ENCODE data around the gene TMOD3. TPM values are rescaled to one million over a fixed set of nuclear protein-coding genes. Genes with fewer than 3 reads are reported as not detected.

Gene TMOD3
- total and polyA plus RNA-seq, 2 donors = 11.6 to 53.8 TPM

- H3K27ac ChIP-seq (ENCODE audit: low read depth) = no peak overlapping the region
- peaks cover 6% of the 10 kb centered on the region for H3K36me3 ChIP-seq (ENCODE audit: insufficient read depth)
- no peak for DNase-seq (ENCODE audit: extremely low spot score)
- peaks cover 2% of the 10 kb centered on the region for H3K4me1 ChIP-seq (ENCODE audit: insufficient read depth)
- H3K4me3 ChIP-seq (ENCODE audit: low read depth, low read length) = no peak overlapping the region
- 89% methylated on average over 10 of the region's 10 CpGs for whole genome bisulfite sequencing
Observed at GRCh38 chr15:51861557-51862359, 32.3 kb downstream of the TMOD3 start.

GRCh38 chr15:51863131-51863530 lies 33.7 kb downstream of the TMOD3 start:
- Histone ChIP-seq H3K27ac (ENCODE audit: low read depth) (no peak overlapping the region), H3K36me3 (ENCODE audit: insufficient read depth) (peaks cover 6% of the 10 kb centered on the region), H3K4me3 (ENCODE audit: low read depth, low read length) (no peak overlapping the region), H3K4me1 (ENCODE audit: insufficient read depth) (peaks cover 2% of the 10 kb centered on the region)
- DNase-seq (ENCODE audit: extremely low spot score) = no peak
- 96% methylated on average over 2 of the region's 2 CpGs for WGBS

- DNase-seq (ENCODE audit: extremely low spot score) = no peak
- H3K4me3 ChIP-seq (ENCODE audit: low read depth, low read length) = no peak overlapping the region
- peaks cover 6% of the 10 kb centered on the region for H3K36me3 ChIP-seq (ENCODE audit: insufficient read depth)
- no peak overlapping the region for H3K27ac ChIP-seq (ENCODE audit: low read depth)
- peaks cover 2% of the 10 kb centered on the region for H3K4me1 ChIP-seq (ENCODE audit: insufficient read depth)
- 95% methylated on average over 4 of the region's 4 CpGs for WGBS
Observed at GRCh38 chr15:51864408-51865056, 35.1 kb downstream of the TMOD3 start.

- Histone ChIP-seq H3K27ac (ENCODE audit: low read depth) (no peak overlapping the region), H3K36me3 (ENCODE audit: insufficient read depth) (peaks cover 6% of the 10 kb centered on the region), H3K4me3 (ENCODE audit: low read depth, low read length) (no peak overlapping the region), H3K4me1 (ENCODE audit: insufficient read depth) (peaks cover 2% of the 10 kb centered on the region)
- no peak for DNase-seq (ENCODE audit: extremely low spot score)
- WGBS = 97% methylated on average over 1 of the region's 1 CpG
Observed at GRCh38 chr15:51865317-51865716, 35.9 kb downstream of the TMOD3 start.

GRCh38 chr15:51866161-51866560 lies 36.7 kb downstream of the TMOD3 start:
- no peak overlapping the region for H3K27ac ChIP-seq (ENCODE audit: low read depth)
- WGBS = 95% methylated on average over 4 of the region's 4 CpGs
- DNase-seq (ENCODE audit: extremely low spot score) = no peak
- no peak overlapping the region for H3K4me3 ChIP-seq (ENCODE audit: low read depth, low read length)
- peaks cover 6% of the 10 kb centered on the region for H3K36me3 ChIP-seq (ENCODE audit: insufficient read depth)
- H3K4me1 ChIP-seq (ENCODE audit: insufficient read depth) = peaks cover 2% of the 10 kb centered on the region

GRCh38 chr15:51866751-51867150 lies 37.3 kb downstream of the TMOD3 start:
- H3K27ac ChIP-seq (ENCODE audit: low read depth) = no peak overlapping the region
- no peak for DNase-seq (ENCODE audit: extremely low spot score)
- 99% methylated on average over 1 of the region's 1 CpG for WGBS
- peaks cover 6% of the 10 kb centered on the region for H3K36me3 ChIP-seq (ENCODE audit: insufficient read depth)
- no peak overlapping the region for H3K4me3 ChIP-seq (ENCODE audit: low read depth, low read length)
- H3K4me1 ChIP-seq (ENCODE audit: insufficient read depth) = peaks cover 2% of the 10 kb centered on the region

GRCh38 chr15:51869060-51869421 lies 39.6 kb downstream of the TMOD3 start:
- Histone ChIP-seq H3K4me1 (ENCODE audit: insufficient read depth) (no peaks in the 10 kb centered on the region), H3K27ac (ENCODE audit: low read depth) (no peak overlapping the region), H3K36me3 (ENCODE audit: insufficient read depth) (peaks cover 3% of the 10 kb centered on the region), H3K4me3 (ENCODE audit: low read depth, low read length) (no peak overlapping the region)
- no peak for DNase-seq (ENCODE audit: extremely low spot score)
- WGBS = 26% methylated on average over 2 of the region's 2 CpGs

GRCh38 chr15:51870774-51871173 lies 41.3 kb downstream of the TMOD3 start:
- Histone ChIP-seq H3K36me3 (ENCODE audit: insufficient read depth) (no peaks in the 10 kb centered on the region), H3K27ac (ENCODE audit: low read depth) (no peak overlapping the region), H3K4me3 (ENCODE audit: low read depth, low read length) (no peak overlapping the region), H3K4me1 (ENCODE audit: insufficient read depth) (no peaks in the 10 kb centered on the region)
- WGBS = 83% methylated on average over 2 of the region's 2 CpGs
- no peak for DNase-seq (ENCODE audit: extremely low spot score)

- no peaks in the 10 kb centered on the region for H3K4me1 ChIP-seq (ENCODE audit: insufficient read depth)
- H3K27ac ChIP-seq (ENCODE audit: low read depth) = peak overlapping the region; percentile 14
- no peak overlapping the region for H3K4me3 ChIP-seq (ENCODE audit: low read depth, low read length)
- DNase-seq (ENCODE audit: extremely low spot score) = no peak
- 52% methylated on average over 8 of the region's 8 CpGs for WGBS
- no peaks in the 10 kb centered on the region for H3K36me3 ChIP-seq (ENCODE audit: insufficient read depth)
Observed at GRCh38 chr15:51874751-51875644, 45.5 kb downstream of the TMOD3 start.

- WGBS = 92% methylated on average over 5 of the region's 5 CpGs
- Histone ChIP-seq H3K4me1 (ENCODE audit: insufficient read depth) (no peaks in the 10 kb centered on the region), H3K36me3 (ENCODE audit: insufficient read depth) (no peaks in the 10 kb centered on the region), H3K27ac (ENCODE audit: low read depth) (no peak overlapping the region), H3K4me3 (ENCODE audit: low read depth, low read length) (no peak overlapping the region)
- DNase-seq (ENCODE audit: extremely low spot score) = no peak
Observed at GRCh38 chr15:51876169-51876568, 46.7 kb downstream of the TMOD3 start.

GRCh38 chr15:51878446-51879386 lies 49.3 kb downstream of the TMOD3 start:
- 12% methylated on average over 1 of the region's 1 CpG for WGBS
- peak; percentile 75 for DNase-seq (ENCODE audit: extremely low spot score)
- H3K4me1 ChIP-seq (ENCODE audit: insufficient read depth) = no peaks in the 10 kb centered on the region
- no peak overlapping the region for H3K4me3 ChIP-seq (ENCODE audit: low read depth, low read length)
- H3K27ac ChIP-seq (ENCODE audit: low read depth) = peak overlapping the region; percentile 50
- no peaks in the 10 kb centered on the region for H3K36me3 ChIP-seq (ENCODE audit: insufficient read depth)

- H3K27ac ChIP-seq (ENCODE audit: low read depth) = peak overlapping the region; percentile 38
- DNase-seq (ENCODE audit: extremely low spot score) = no peak
- 23% methylated on average over 1 of the region's 1 CpG for WGBS
Observed at GRCh38 chr15:51879555-51879954, 50.1 kb downstream of the TMOD3 start.

More at GRCh38 chr15:51879555-51879954, 50.1 kb downstream of the TMOD3 start:
- H3K4me3 ChIP-seq (ENCODE audit: low read depth, low read length) = no peak overlapping the region
- no peaks in the 10 kb centered on the region for H3K36me3 ChIP-seq (ENCODE audit: insufficient read depth)
- no peaks in the 10 kb centered on the region for H3K4me1 ChIP-seq (ENCODE audit: insufficient read depth)

Data from urinary bladder (tissue), 4 donors.